GM23338 (cell line): ENCODE results near the gene EIF2A. TPM values are rescaled to one million over a fixed set of nuclear protein-coding genes. Genes with fewer than 3 reads are reported as not detected.
A peak's percentile ranks its signal among the peaks of the same experiment; 100 is the strongest.

ENCODE experiments used
- ATAC-seq: fragments of 200-7000 bp; cut with Tn5 transposase; 3 replicates; pipeline ENCODE4 v1.9.1; 2020
- DNase-seq: peaks from one replicate; pipeline ENCODE4 v3.0.0-alpha.2; 2015; ENCODE audit warnings: low spot score
- H2AFZ ChIP-seq: fragments of 200-600 bp; sonication (generic); 2 replicates; pipeline ENCODE4 v1.8.0; 2016; ENCODE audit warnings: antibody characterized with exemption, mild to moderate bottlenecking, moderate library complexity
- H3F3A ChIP-seq: fragments of 200-600 bp; sonication (generic); replicated peaks from 2 replicates; pipeline ENCODE4 v1.8.0; 2017; ENCODE audit warnings: antibody characterized with exemption, mixed run types, low read depth
- H3K27ac ChIP-seq: fragments of 200-600 bp; sonication (generic); 2 replicates; pipeline ENCODE4 v1.6.1; 2016; ENCODE audit warnings: low read depth
- H3K27me3 ChIP-seq: fragments of 200-600 bp; sonication (generic); 2 replicates; pipeline ENCODE4 v1.8.0; 2016; ENCODE audit warnings: mild to moderate bottlenecking, mixed run types, moderate library complexity; ENCODE audit not compliant: insufficient read depth
- H3K36me3 ChIP-seq: fragments of 200-600 bp; sonication (generic); 2 replicates; pipeline ENCODE4 v1.8.0; 2016; ENCODE audit warnings: mild to moderate bottlenecking; ENCODE audit not compliant: insufficient read depth
- H3K4me1 ChIP-seq: fragments of 200-600 bp; sonication (generic); 2 replicates; pipeline ENCODE4 v1.8.0; 2016; ENCODE audit warnings: mild to moderate bottlenecking, moderate library complexity; ENCODE audit not compliant: insufficient read depth
- H3K4me2 ChIP-seq: fragments of 200-600 bp; sonication (generic); 2 replicates; pipeline ENCODE4 v1.7.1; 2017; ENCODE audit warnings: mixed run types
- H3K4me3 ChIP-seq: fragments of 200-600 bp; sonication (generic); 2 replicates; pipeline ENCODE4 v1.6.1; 2016; ENCODE audit warnings: mixed run types
- H3K79me2 ChIP-seq: fragments of 200-600 bp; sonication (generic); replicated peaks from 2 replicates; pipeline ENCODE4 v1.8.0; 2017; ENCODE audit warnings: mild to moderate bottlenecking; ENCODE audit not compliant: insufficient read depth
- H3K9me2 ChIP-seq: fragments of 200-600 bp; sonication (generic); 2 replicates; pipeline ENCODE4 v1.8.0; 2017; ENCODE audit not compliant: insufficient read depth
- H4K20me1 ChIP-seq: fragments of 200-600 bp; sonication (generic); replicated peaks from 2 replicates; pipeline ENCODE4 v1.8.0; 2017; ENCODE audit warnings: mild to moderate bottlenecking; ENCODE audit not compliant: insufficient read depth
- H3K27ac Mint-ChIP-seq: 2 replicates; pipeline ENCODE4 v1.8.0; 2020; ENCODE audit warnings: inconsistent platforms, mild to moderate bottlenecking, moderate library complexity, mixed read lengths
- H3K27me3 Mint-ChIP-seq: 3 replicates; pipeline ENCODE4 v1.8.0; 2022; ENCODE audit warnings: low read depth, mild to moderate bottlenecking, moderate library complexity, mixed read lengths, inconsistent platforms; ENCODE audit not compliant: insufficient read depth, poor library complexity
- H3K36me3 Mint-ChIP-seq: 3 replicates; pipeline ENCODE4 v1.8.0; 2021; ENCODE audit warnings: low read depth, mild to moderate bottlenecking, inconsistent platforms, moderate library complexity, mixed read lengths
- H3K4me1 Mint-ChIP-seq: 3 replicates; pipeline ENCODE4 v1.8.0; 2020; ENCODE audit warnings: mild to moderate bottlenecking, inconsistent platforms, mixed read lengths
- H3K4me3 Mint-ChIP-seq: 3 replicates; pipeline ENCODE4 v1.8.0; 2021; ENCODE audit warnings: moderate library complexity, mild to moderate bottlenecking, inconsistent platforms, mixed read lengths
- H3K9me3 Mint-ChIP-seq: 3 replicates; pipeline ENCODE4 v1.8.0; 2020; ENCODE audit warnings: moderate library complexity, mild to moderate bottlenecking, inconsistent platforms, mixed read lengths
- CREB1 ChIP-seq: fragments of 250-450 bp; sonication (Bioruptor Pico); IDR thresholded peaks from 2 replicates; pipeline ENCODE4 v1.5.0; 2020; ENCODE audit warnings: low read depth, mild to moderate bottlenecking, moderate library complexity
- CTCF ChIP-seq, 2 experiments: fragments of 200-600 bp in 1 of 2; sonication (generic) in 1 of 2; conservative IDR thresholded peaks; 2 replicates each; pipeline versions ENCODE4 v1.5.1 to v1.6.1; 2016 to 2017; ENCODE audit warnings: antibody characterized with exemption in 2 of 2, low read depth in 2 of 2, mild to moderate bottlenecking in 2 of 2, moderate library complexity in 1 of 2
- ETS1 ChIP-seq: IDR thresholded peaks from 2 replicates; pipeline ENCODE4 v1.6.1; 2016; ENCODE audit warnings: antibody characterized with exemption
- EZH2 ChIP-seq: fragments of 200-600 bp; sonication (generic); IDR thresholded peaks from one replicate; pipeline ENCODE4 v1.8.0; 2017; ENCODE audit warnings: antibody characterized with exemption, mild to moderate bottlenecking, low read depth; ENCODE audit not compliant: unreplicated experiment
- EZH2phosphoT487 ChIP-seq: fragments of 200-600 bp; sonication (generic); IDR thresholded peaks from one replicate; pipeline ENCODE4 v1.8.1; 2018; ENCODE audit warnings: antibody characterized with exemption; ENCODE audit not compliant: unreplicated experiment
- JUNB ChIP-seq: IDR thresholded peaks from one replicate; pipeline ENCODE4 v1.6.1; 2016; ENCODE audit warnings: antibody characterized with exemption; ENCODE audit not compliant: unreplicated experiment
- NANOG ChIP-seq: IDR thresholded peaks from 2 replicates; pipeline ENCODE4 v1.6.1; 2016; ENCODE audit warnings: antibody characterized with exemption, borderline replicate concordance
- POLR2AphosphoS5 ChIP-seq: IDR thresholded peaks from 2 replicates; pipeline ENCODE4 v1.6.1; 2016; ENCODE audit warnings: antibody characterized with exemption, low read depth
- REST ChIP-seq: IDR thresholded peaks from one replicate; pipeline ENCODE4 v1.6.1; 2018; ENCODE audit warnings: antibody characterized with exemption; ENCODE audit not compliant: unreplicated experiment
- STAT1 ChIP-seq: IDR thresholded peaks from one replicate; pipeline ENCODE4 v1.6.1; 2016; ENCODE audit warnings: antibody characterized with exemption; ENCODE audit not compliant: unreplicated experiment
- ZNF114 ChIP-seq: fragments of 250-450 bp; sonication (Bioruptor Pico); IDR thresholded peaks from 2 replicates; pipeline ENCODE4 v1.5.0; 2020; ENCODE audit warnings: mild to moderate bottlenecking, moderate library complexity
- ZNF331 ChIP-seq: fragments of 250-450 bp; sonication (Bioruptor Pico); IDR thresholded peaks from 2 replicates; pipeline ENCODE4 v1.5.0; 2020; ENCODE audit warnings: low read depth, mild to moderate bottlenecking, moderate library complexity
- polyA plus RNA-seq: library from polyadenylated mRNA; unstranded; fragments of >200 nt; fragmentation: Nextera tagmentation; extraction: Ambion mirVana; gene quantifications from 2 replicates; pipeline ENCODE4 v1.2.1, GENCODE V29; 2016
- total RNA-seq: library from RNA; depleted of rRNA; stranded (reverse); fragments of >200 nt; shearing (Covaris generic); gene quantifications from 2 replicates; pipeline ENCODE4 v1.2.3, GENCODE V29; 2014
- TF ChIP-seq, protein P1 (sequence below): fragments of 250-450 bp; sonication (Bioruptor Pico); IDR thresholded peaks from 2 replicates; pipeline ENCODE4 v1.5.0; 2020; ENCODE audit warnings: mild to moderate bottlenecking, moderate library complexity

Gene EIF2A
- total and polyA plus RNA-seq, 2 experiments from 2014 or later: 95.2 to 153 TPM

DNA sequence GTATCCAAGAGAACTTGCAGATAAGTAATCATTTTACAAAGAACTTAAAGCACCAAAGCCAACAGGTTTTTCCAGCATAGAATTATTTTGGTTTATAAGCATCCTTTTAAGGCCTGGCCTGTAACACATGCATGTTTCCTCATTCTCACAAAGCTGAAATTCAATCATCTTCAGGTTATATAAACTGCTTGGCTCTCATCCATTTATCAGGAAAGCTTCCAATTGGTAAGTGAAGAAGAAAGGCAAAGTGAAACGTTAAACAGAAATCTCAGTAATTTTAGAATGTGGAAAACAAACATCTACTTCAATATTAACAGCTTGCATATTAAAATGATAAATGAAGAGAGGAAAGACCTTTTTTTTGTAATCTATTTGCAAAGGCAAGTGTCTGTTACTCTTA lies 1.9 kb upstream of the EIF2A start:
- Histone ChIP-seq H3K27ac (no peak overlapping the region), H4K20me1 (peaks cover 21% of the 10 kb centered on the region), H2AFZ (no peak overlapping the region), H3K9me2 (no peaks in the 10 kb centered on the region), H3K27me3 (no peaks in the 10 kb centered on the region), H3K36me3 (peaks cover 15% of the 10 kb centered on the region), H3F3A (no peaks in the 10 kb centered on the region; the same call in 1 of the 2 replicates), H3K79me2 (peaks cover 68% of the 10 kb centered on the region), H3K4me2 (peak overlapping the region; percentile 97), H3K4me1 (peaks cover 10% of the 10 kb centered on the region; the same call in 1 of the 2 replicates), H3K4me3 (peak overlapping the region; percentile 86)
- DNase-seq (no peak), ATAC-seq (no peak)
- no peak for TF ChIP-seq ETS1
- TF ChIP-seq, protein P1, sequence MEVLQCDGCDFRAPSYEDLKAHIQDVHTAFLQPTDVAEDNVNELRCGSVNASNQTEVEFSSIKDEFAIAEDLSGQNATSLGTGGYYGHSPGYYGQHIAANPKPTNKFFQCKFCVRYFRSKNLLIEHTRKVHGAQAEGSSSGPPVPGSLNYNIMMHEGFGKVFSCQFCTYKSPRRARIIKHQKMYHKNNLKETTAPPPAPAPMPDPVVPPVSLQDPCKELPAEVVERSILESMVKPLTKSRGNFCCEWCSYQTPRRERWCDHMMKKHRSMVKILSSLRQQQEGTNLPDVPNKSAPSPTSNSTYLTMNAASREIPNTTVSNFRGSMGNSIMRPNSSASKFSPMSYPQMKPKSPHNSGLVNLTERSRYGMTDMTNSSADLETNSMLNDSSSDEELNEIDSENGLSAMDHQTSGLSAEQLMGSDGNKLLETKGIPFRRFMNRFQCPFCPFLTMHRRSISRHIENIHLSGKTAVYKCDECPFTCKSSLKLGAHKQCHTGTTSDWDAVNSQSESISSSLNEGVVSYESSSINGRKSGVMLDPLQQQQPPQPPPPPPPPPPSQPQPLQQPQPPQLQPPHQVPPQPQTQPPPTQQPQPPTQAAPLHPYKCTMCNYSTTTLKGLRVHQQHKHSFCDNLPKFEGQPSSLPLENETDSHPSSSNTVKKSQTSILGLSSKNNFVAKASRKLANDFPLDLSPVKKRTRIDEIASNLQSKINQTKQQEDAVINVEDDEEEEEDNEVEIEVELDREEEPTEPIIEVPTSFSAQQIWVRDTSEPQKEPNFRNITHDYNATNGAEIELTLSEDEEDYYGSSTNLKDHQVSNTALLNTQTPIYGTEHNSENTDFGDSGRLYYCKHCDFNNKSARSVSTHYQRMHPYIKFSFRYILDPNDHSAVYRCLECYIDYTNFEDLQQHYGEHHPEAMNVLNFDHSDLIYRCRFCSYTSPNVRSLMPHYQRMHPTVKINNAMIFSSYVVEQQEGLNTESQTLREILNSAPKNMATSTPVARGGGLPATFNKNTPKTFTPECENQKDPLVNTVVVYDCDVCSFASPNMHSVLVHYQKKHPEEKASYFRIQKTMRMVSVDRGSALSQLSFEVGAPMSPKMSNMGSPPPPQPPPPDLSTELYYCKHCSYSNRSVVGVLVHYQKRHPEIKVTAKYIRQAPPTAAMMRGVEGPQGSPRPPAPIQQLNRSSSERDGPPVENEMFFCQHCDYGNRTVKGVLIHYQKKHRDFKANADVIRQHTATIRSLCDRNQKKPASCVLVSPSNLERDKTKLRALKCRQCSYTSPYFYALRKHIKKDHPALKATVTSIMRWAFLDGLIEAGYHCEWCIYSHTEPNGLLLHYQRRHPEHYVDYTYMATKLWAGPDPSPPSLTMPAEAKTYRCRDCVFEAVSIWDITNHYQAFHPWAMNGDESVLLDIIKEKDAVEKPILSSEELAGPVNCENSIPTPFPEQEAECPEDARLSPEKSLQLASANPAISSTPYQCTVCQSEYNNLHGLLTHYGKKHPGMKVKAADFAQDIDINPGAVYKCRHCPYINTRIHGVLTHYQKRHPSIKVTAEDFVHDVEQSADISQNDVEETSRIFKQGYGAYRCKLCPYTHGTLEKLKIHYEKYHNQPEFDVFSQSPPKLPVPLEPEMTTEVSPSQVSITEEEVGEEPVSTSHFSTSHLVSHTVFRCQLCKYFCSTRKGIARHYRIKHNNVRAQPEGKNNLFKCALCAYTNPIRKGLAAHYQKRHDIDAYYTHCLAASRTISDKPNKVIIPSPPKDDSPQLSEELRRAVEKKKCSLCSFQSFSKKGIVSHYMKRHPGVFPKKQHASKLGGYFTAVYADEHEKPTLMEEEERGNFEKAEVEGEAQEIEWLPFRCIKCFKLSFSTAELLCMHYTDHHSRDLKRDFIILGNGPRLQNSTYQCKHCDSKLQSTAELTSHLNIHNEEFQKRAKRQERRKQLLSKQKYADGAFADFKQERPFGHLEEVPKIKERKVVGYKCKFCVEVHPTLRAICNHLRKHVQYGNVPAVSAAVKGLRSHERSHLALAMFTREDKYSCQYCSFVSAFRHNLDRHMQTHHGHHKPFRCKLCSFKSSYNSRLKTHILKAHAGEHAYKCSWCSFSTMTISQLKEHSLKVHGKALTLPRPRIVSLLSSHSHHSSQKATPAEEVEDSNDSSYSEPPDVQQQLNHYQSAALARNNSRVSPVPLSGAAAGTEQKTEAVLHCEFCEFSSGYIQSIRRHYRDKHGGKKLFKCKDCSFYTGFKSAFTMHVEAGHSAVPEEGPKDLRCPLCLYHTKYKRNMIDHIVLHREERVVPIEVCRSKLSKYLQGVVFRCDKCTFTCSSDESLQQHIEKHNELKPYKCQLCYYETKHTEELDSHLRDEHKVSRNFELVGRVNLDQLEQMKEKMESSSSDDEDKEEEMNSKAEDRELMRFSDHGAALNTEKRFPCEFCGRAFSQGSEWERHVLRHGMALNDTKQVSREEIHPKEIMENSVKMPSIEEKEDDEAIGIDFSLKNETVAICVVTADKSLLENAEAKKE (CRISPR knock-in tag): no peak
- TF ChIP-seq ZNF331: no peak
- no peak for TF ChIP-seq CTCF (conservative IDR thresholded peaks at IDR 0.05; ENCODE audit: low read depth in 2 of 2)
- TF ChIP-seq ZNF114 (CRISPR knock-in tag): no peak
- TF ChIP-seq CREB1 (CRISPR knock-in tag): no peak
- no peak for TF ChIP-seq EZH2phosphoT487
- TF ChIP-seq REST: no peak
- no peak for TF ChIP-seq NANOG
- TF ChIP-seq POLR2AphosphoS5: no peak
- no peak for TF ChIP-seq STAT1
- TF ChIP-seq EZH2: no peak
- no peak for TF ChIP-seq JUNB
- Mint-ChIP-seq H3K27ac (no peak overlapping the region), H3K36me3 (peaks cover 36% of the 10 kb centered on the region), H3K4me3 (peak overlapping the region; percentile 93), H3K27me3 (peaks cover 8% of the 10 kb centered on the region), H3K4me1 (peaks cover 11% of the 10 kb centered on the region; the same call in 2 of the 3 replicates), H3K9me3 (no peaks in the 10 kb centered on the region; the same call in 2 of the 3 replicates)
